CD4-positive, alpha-beta T cell treated with Interleukin-2 at 100 ng/mL for 4 hours (primary cell): ENCODE results near the gene COLEC12.
"Not testable (repeated sequence)": the region's sequence is repeated elsewhere in the genome, so short reads cannot be mapped to it uniquely, and the experiment has no call there.

ENCODE experiments used
- DNase-seq: peaks from one replicate; pipeline ENCODE4 v3.0.0-alpha.2; 2020; ENCODE audit warnings: low spot score

The COLEC12 gene

DNA sequence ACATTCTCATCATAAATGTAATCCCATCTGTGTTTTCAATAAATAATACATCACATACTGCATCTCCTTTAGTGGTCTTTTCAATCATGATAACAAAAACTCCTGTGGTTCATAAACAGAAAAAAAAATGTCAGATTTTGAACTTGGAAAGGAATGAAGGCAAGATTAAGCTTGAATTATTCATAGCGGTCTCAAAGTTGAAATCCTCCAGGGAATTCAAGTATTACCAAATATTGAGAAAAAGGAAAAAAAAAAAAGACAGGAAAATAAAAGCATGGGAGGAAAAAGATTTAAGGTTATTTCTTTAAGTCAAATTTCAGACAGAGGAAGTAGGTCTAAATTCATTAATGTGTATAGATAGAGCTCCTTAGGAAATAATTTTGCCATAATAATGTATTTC is 92.1 kb downstream of the COLEC12 start:
- no peak for DNase-seq

DNA sequence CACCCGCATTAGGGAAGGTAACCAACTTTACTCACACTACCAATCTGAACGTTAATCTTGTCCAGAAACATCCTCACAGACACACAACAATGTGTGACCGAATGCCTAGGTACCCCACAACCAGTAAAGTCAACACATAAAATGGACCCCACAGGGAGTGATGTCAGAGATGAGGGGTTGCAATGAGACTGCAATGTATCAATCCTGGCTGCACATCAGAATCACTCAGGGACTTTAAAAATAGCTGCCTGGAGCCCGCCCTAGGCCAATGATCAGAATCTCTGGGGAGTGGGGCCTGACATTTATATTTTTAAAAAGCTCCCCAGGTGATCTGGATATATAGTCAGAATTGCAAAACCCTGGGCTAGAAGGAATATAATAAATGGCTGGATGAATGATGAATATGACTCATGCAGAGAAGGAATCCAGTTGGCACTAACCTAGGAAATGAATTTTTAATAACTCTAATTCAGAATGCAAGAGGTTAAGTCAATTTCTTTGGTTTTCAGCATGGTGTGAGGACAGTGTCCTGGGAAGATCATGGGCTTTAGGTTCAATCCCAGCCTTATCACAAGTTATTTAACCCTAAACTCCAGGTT is 92.8 kb downstream of the COLEC12 start:
- no peak for DNase-seq

DNA sequence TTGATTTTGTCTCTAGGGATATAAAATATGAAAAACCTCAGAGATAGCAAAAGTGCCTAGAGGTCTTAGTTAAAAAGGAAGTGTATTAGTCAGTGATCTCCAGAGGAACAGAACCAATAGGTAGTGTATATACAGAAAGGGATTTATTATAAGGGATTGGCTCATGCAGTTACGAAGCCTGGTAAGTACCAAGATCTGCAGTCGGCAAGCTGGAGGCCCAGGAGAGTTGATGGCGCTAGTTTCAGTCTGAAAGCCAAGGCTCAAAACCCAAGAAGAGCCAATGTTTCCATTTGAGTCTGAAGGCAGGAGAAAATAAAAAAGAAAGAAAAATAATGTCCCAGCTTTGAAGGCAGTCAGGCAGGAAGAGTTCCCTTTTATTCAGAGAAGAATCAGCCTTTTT is 93.3 kb downstream of the COLEC12 start:
- no peak for DNase-seq

DNA sequence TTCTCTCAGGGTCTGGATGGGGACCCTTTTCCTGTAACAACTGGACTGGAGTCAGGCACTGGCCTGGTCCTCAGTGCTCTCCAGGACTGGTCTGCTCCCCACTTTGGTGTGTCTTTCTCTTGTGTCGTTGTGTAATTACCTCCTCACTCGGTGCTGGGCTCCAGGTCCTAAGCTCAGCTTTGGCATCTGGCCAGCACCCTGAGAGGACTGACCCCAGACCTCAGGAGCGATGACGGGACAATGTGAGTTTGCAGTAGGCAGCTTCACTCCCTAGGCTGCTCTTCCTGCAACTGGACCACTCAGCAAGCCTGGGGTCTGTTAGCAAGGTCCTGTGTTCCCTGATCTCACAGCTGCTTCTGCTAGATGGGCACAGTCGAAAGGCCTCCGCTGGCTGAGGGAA is 93.8 kb downstream of the COLEC12 start:
- no peak for DNase-seq

DNA sequence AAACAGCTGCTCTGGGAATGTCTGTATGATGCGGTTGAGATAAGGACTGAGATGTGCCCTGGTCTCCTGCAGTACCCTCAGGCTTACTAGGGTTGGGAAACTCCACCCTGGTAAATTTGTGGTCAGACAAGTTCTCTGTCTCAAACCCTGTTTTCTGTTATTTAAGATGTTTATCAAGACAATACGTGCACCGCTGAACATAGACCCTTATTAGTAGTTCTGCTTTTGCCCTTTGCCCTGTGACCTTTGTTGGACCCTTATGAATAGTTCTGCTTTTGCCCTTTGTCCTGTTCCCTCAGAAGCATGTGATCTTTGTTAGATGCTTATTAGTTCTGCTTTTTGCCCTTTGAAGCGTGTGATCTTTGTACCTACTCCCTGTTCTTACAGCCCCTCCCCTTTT is 95.5 kb downstream of the COLEC12 start:
- DNase-seq: not testable (repeated sequence)

DNA sequence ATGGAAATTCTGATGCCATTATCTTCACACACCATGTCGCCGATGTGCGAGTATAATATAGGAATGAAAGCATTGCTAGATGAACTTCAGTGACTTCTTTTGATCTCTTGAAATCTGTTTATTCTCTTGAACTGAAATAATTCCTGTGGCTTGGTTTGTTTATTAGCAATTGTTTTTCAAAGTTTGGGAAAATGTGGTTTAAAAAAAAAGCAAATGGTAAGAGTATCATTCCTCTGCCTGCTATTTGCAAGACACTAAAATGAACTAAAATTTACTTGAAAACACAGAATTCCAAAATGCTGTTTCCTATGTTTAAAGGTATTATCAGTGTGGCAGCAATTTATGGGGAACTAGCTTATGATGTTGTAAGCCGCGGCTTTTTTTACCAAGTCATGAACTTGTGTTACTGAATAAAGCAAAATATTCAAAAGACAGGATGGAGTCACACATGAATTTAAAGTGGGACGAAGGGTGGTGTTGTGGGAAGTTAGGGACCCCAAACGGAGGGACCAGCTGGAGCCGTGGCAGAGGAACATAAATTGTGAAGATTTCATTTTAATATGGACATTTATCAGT is 96.4 kb downstream of the COLEC12 start:
- no peak for DNase-seq

DNA sequence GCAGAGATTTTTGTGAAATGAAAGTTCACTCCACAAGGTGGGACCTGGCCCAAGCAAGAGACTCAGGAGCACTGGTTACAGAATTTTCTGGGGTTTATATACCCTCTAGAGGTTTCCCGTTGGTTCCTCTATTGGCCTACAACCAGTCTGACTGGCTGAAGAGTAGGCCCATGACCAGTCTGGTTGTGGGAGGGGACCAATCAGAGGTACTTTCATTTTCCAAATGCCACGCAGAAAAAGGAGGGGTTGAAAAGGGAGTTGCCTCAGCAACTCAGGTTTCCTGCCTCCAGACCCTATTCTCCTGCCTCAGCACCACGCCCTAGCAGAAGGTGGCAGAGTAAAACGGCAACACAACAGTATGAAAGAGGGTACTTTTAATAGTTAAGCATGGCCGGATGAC is 98.4 kb downstream of the COLEC12 start:
- no peak for DNase-seq

DNA sequence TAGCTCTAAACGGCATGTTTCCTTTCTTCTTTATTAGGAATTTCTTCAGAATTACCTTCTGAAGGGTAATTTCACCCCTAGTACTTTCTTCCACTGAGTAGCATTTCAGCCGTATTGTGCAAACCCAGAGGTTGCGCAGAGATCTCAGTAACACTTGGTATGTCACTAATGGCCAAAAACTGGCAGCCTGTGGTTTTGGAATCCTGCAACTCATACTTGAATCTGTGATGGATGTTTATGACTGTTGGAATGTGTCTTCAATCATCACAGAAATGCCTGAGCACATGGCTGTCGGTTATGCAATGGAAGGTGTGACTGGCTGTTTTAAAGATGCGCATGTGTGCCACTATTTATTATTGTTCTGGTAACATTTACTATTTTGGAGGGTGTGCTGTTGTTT is 100.0 kb downstream of the COLEC12 start:
- no peak for DNase-seq

DNA sequence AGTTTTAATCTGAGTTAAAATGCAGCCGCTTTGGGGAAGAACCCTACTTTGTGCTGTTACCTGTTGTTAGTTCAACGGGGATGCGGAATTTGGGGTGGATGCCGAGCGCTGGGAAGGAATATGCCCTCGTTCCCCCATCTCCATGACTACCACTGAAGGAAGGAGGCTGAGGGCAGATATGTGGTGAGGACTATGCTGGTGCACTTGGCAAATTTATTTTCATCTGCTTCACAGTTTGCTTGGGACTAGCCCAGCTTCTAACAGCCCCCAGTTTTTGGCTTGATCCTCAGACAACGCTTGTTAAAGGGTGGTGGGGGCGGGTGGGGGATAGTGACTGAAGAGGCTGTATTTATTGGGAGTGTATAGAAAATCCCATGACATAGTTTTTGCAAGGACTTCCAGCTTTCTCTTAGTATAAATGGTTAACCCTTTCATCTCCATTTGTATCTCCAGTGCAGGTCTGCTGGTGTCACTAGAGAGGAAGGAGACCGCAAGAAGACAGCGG is 100.8 kb downstream of the COLEC12 start:
- no peak for DNase-seq

DNA sequence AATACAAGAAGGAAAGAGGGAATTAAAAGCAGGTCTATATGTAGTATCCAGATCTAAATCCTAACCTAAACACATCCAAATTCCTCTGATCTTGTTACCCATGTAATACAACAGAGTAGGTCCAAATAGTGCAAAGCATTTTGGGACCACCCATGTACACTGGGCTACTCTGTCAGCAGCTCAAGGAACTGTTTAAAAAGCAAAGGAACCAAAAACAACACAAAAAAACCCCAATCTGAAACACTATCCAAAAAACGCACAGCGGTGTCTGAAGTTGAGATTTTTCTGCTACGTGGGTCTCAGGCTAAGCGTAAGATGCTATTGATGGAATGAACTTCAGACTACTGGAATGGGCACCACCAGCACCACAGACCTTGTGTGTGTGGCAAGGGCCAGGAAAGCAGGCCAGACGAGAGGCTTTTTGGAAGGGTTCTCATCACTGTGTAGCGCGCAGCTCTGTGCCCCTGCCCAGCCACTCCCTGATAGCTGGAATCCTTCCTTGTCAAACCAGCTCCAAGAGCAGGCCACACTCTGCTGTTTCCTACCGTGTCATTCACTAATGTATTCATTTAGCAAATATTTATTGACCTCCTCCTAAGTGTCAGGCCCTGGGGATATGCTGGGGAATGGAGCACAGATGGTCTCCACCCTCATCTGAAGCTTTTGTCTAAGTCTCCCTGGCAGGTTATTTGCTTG is 101.4 kb downstream of the COLEC12 start:
- no peak for DNase-seq

DNA sequence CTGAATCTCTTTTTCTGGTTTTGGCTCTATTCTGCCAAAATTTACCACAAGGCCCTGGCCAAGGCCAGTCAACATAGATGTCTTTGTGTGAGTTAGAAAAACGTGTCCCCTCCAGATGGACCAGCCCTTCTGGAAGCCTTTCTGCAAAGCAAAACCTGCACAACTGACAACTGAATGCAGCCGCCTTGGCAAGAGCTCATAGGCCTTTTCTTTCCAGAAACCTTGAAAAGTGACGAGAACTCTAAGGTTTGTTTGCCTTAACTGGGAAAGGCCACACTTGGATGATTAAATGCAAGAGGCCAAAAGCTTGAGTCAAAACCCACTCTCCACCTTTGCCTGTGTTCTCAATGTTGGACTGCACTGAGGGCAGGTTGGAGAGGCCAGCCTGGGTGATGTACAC is 103.9 kb downstream of the COLEC12 start:
- no peak for DNase-seq

DNA sequence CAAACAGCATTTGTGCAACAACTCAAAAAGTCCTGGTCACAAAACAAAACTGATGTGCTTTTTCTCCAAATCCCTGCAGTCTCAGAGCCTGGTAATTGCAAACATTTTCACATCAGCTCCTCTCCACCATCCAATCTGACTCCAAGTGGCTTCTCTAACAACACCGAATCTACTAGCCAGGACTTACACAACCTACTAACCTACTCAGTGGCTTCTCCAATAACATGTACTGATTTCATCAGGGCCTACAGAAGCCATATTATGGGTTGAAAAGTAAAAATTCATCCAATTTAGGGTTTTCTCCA is 104.3 kb downstream of the COLEC12 start:
- DNase-seq: no peak

DNA sequence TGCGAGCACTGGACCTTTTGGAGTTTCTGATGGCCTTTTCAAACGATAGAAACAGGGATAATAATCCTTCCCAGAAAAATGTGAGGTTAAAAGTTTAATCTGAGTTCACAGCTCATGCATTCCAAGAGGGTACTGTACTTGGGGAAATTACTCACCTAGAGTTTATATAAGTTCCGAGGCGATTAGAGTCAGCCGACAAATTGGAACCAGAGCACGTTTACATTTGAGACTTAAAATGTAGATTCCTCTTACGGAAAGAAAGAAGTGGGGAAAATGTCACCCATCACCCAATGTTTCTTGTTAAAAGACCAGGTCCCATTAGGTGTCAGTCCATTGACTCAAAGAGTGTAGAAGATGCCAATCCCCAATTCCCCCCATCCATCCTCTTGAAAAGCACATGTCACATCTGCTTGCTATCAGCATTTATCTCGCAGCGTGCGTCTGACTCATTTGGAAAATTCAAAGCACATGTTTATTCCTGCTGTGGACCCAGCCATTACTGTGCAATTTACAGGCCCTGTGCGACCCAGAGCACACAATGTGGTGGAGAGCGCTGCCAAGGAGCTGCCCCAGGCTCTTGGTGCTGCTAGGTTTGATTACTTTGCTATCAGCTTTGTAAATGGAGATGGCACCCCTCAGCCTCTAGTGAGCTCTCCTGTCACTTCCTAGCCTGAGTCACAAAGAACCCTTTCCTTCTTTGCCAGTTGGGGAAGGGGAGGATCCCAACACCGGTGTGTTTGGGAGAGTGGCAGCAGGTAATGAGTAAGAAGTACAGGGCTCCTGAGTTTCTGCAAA is 104.8 kb downstream of the COLEC12 start:
- DNase-seq: no peak

DNA sequence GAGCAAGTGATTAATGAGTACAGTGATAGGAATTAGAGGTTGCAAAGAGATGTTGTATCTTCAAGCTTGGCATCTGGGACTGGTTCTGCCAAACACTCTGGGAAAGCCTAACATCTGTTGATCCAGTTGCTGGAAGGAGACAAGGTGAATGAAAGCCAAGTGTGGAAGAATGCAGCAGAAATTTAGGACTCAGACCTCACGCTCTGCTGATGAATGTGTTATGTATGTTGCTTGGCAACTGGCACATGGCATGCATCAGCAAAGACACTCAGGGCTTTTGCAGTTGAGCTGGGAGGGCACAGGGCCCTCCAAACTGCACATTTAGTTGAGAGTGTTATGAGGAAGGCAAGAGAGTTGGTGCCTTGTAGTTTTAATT is 105.5 kb downstream of the COLEC12 start:
- DNase-seq: no peak

DNA sequence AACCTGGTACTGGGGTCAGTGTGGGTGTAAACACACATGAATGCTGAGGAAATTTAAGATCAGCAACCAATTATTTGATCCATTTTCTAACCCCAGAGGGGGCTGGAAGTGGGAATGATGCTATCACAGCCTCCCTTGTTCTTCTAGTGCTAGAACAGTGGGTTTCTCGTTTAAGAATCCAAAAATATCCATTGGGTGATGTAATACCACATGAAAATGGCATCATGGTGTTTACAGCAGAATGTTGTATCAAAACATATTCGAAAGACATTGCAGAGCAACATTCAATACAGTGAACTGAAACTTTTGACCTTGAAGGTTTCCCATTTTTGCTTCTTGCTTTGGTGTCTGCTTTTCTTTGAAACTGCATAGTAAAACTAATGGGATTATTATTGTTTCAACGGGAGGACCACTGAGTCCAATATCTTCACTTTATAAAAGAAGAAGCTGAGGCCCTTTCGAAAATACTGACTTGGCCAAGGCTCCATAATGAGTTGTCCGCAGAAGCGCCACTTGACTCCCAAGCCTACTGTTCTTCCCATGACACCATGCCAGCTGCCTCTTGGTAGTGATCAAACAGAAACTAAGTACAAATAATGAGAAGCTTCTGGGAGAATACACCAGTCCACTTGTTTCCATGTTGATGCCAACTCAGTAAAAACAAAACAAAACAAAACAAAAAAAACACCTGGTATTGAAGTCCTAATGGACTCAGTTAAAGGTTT is 106.1 kb downstream of the COLEC12 start:
- no peak for DNase-seq

DNA sequence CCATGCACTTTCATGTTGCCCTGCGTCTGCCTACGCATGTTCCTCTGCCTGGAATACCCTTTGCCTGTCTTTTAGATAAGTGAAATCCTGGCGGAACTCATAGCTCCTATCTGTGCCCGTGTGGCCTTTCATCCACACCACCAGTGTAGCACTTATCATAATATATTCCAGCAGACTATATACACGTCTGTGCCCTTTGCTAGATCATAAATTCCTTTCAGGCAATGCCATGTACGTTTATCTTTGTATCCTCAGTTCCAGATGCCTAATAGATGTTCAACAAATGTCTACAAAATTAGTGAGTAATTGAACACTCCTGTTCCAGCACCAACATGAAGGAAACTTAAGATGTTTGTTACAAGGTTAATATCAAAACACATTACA is 106.9 kb downstream of the COLEC12 start:
- DNase-seq: no peak

DNA sequence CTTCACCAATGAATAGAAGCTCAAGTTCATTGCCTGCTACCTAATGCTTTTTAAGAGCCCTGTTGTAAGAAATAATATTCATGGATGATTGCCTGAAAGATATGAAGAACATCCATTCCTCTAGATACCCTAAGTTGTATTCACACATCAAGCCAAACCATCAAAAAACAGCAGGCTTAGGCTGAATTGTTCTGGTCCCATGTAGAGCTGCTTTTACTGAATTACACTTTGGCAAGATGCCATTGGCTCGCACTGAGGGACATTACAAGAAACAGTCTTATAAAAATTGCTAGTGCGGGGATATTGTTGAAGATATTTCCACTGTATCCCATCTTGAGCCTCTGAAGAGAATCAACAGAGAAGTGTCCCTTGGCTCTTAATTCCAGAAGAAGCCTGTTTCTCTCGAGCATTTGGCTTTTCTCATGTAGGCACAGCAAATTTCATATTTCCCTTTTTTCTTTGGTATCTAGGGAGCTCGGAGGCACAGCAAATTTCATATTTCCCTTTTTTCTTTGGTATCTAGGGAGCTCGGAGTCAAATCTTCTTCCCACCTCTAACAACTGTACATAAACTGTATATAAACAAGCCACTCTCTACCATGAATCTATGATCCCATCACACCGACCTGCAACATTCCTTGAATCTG is 107.5 kb downstream of the COLEC12 start:
- DNase-seq: no peak

DNA sequence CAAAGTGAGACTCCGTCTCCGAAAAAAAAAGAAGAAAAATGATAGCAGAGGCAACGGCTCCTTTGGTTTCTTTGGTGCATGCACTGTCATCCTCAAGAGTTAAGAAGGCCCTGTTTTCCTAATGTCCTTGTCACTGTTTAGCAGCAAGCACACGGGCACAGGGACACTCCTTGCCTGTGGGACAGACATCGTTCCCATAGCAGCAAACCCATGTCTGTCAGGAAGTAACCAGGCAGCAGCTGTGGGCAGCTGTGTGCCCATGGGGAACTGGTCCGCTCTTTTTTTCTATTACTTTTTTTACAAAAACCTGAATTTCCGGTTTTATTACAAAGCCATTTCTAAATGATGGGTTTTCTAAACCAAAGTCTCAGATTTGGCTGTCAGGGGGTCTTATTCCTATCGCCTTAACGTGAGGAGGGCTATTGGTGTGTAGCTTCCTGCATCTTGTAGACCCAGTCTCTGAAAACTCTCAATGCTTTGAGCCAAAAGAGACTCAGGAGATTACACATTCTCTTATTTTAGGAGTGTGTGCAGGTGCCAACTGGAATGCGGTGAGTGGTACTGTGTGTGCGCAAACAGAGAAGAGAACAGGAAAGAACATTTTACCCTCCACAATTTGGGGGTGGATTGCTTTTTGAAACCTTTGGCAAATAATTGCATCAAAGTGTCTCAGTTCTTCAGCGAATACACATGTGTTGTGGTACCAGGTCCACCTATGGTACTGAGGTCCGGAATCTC is 109.6 kb downstream of the COLEC12 start:
- DNase-seq: no peak

DNA sequence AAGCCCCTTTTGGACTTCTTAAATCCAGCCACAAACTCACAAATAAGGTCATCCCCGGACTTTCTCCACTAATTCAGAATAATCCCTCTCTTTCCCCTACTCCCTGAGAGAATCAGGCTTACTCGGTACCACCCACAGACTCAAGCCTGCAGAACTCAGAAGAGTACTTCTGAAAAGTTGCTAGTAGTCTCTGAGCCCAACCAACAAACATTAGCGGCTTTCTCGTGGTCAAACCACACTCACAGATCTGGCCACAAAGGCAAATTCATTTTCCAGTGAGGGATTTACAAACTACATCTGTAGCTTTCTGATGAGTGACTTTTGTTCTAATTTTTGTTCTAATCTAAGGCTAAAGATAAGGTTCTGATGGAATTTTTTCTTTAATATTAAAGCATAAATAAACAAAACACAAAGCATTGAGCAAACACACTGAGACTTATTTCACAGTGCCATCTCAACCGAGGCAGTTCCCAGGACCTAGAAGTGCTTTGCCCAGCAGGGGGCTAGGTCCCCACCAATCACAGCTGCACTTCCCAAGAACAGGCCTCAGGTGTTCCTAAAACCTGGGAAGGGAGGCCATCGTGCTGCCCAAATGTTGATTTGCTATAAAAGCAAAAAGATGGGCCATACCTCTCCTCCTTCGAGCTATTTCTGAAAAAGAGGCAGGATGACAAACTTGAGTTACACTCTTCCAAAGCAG is 110.7 kb downstream of the COLEC12 start:
- DNase-seq: no peak

DNA sequence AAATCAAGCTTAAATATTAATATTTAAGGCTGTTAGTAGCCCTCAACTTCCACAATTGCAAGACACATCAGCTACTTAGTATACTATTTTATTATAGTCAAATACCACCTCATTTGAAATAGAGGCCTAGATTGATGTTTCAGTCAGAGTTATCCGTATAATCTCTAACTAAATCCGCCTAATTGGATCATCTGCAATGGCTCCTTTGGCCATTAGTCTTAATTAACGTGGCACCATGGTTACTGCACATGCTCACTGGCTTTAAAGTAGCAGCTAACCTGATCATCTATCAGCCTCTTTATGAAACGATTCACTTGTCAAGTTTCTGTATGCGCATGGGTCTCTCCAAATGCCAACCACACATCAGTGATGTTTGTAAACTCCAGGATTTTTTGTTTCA is 112.3 kb downstream of the COLEC12 start:
- DNase-seq: no peak

DNA sequence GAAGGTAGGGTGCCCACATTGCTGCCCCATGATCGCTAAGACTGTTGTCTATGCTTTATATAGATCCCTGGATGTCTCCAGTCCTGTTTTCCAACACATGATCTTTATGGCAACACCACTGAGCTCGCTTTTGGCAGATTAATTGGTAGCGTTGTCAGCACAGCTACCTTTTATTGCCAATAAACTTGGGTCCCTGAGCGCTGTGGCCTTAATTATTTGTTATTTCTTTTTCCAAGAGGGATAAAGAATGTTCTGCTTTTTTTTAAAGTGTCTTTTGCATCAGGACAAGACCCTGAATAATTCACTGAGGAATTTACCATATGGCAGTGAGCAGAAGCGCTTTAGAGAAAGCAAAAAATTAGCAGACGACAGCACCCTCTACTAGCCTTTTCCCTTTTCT is 113.5 kb downstream of the COLEC12 start:
- DNase-seq: no peak
